OCI-LY3 (cell line): ENCODE measurements around the gene EPB41L5.
"Not testable (repeated sequence)": the region's sequence is repeated elsewhere in the genome, so short reads cannot be mapped to it uniquely, and the experiment has no call there.

Experiments used
- H2AFZ ChIP-seq: fragments of 200-600, 300-600 bp; shearing (Covaris generic); 2 replicates; pipeline ENCODE4 v1.6.0; 2014; ENCODE audit warnings: antibody characterized with exemption, low read depth, low read length
- H3K27ac ChIP-seq: fragments of 200-600, 300-600 bp; sonication (generic); 2 replicates; pipeline ENCODE4 v1.5.1; 2014; ENCODE audit warnings: mild to moderate bottlenecking, low read length, moderate library complexity, mixed read lengths
- H3K27me3 ChIP-seq: fragments of 200-600, 300-600 bp; sonication (generic); 2 replicates; pipeline ENCODE4 v1.6.1; 2014; ENCODE audit warnings: low read depth, low read length, mixed read lengths
- H3K36me3 ChIP-seq: fragments of 200-600, 300-600 bp; sonication (generic); replicated peaks from 2 replicates; pipeline ENCODE3; 2014; ENCODE audit warnings: low read depth, low read length, mixed read lengths
- H3K4me1 ChIP-seq: fragments of 300-600, 200-600 bp; sonication (generic); 2 replicates; pipeline ENCODE4 v1.6.1; 2014; ENCODE audit warnings: low read length, mixed read lengths
- H3K4me2 ChIP-seq: fragments of 200-600, 300-600 bp; sonication (generic); 2 replicates; pipeline ENCODE4 v1.6.1; 2014; ENCODE audit warnings: low read length, mixed read lengths
- H3K4me3 ChIP-seq: fragments of 300-600, 200-600 bp; sonication (generic); 2 replicates; pipeline ENCODE4 v1.5.1; 2014; ENCODE audit warnings: antibody characterized with exemption, mild to moderate bottlenecking, low read length, moderate library complexity
- H3K79me2 ChIP-seq: fragments of 300-600, 200-600 bp; shearing (Covaris generic); 2 replicates; pipeline ENCODE4 v1.6.1; 2014; ENCODE audit warnings: mild to moderate bottlenecking, low read length, mixed read lengths
- H3K9ac ChIP-seq: fragments of 300-600, 200-600 bp; shearing (Covaris generic); 2 replicates; pipeline ENCODE4 v1.6.0; 2014; ENCODE audit warnings: mild to moderate bottlenecking, low read length, moderate library complexity
- H3K9me3 ChIP-seq: fragments of 200-600, 300-600 bp; shearing (Covaris generic); 2 replicates; pipeline ENCODE4 v1.6.1; 2014; ENCODE audit warnings: low read length, mixed read lengths; ENCODE audit not compliant: insufficient read depth
- H4K20me1 ChIP-seq: fragments of 200-600, 300-600 bp; sonication (generic); 2 replicates; pipeline ENCODE4 v1.6.1; 2016; ENCODE audit warnings: low read length, mixed read lengths; ENCODE audit not compliant: insufficient read depth
- EZH2phosphoT487 ChIP-seq: fragments of 200-600 bp; shearing (Covaris generic); IDR thresholded peaks from 2 replicates; pipeline ENCODE4 v1.6.1; 2018; ENCODE audit warnings: antibody characterized with exemption, mixed run types, low read depth
- TF ChIP-seq, protein P1 (sequence below): fragments of 200-600, 300-600 bp; sonication (generic); IDR thresholded peaks from 2 replicates; pipeline ENCODE4 v1.5.1; 2014; ENCODE audit warnings: antibody characterized with exemption, low read length, low read depth

Gene EPB41L5

DNA sequence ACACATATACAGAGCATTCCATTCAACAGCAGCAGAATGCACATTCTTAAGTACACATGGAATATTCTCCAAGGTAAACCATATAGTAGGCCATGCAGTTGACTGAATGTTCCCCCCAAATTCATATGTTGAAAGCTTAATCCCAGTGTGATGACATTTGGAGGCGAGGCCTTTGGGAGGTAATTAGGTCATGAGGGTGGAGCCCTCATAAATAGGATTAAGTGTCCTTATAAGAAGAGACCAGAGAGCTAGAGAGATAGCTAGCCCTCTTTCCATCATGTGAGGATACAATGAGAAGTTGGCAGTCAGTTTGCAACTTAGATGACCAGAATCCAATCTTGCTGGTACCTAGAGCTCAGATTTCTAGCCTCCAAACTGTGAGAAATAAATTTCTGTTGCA is 182.7 kb downstream of the EPB41L5 start:
- Histone ChIP-seq H3K79me2 (no peaks in the 10 kb centered on the region), H3K9ac (no peak overlapping the region), H3K4me2 (no peak overlapping the region), H4K20me1 (no peaks in the 10 kb centered on the region), H3K27me3 (no peaks in the 10 kb centered on the region), H3K27ac (no peak overlapping the region), H3K4me3 (no peak overlapping the region), H3K4me1 (no peaks in the 10 kb centered on the region), H3K9me3 (no peaks in the 10 kb centered on the region), H2AFZ (no peak overlapping the region), H3K36me3 (peaks cover 2% of the 10 kb centered on the region)
- TF ChIP-seq EZH2phosphoT487: no peak
- TF ChIP-seq, protein P1, sequence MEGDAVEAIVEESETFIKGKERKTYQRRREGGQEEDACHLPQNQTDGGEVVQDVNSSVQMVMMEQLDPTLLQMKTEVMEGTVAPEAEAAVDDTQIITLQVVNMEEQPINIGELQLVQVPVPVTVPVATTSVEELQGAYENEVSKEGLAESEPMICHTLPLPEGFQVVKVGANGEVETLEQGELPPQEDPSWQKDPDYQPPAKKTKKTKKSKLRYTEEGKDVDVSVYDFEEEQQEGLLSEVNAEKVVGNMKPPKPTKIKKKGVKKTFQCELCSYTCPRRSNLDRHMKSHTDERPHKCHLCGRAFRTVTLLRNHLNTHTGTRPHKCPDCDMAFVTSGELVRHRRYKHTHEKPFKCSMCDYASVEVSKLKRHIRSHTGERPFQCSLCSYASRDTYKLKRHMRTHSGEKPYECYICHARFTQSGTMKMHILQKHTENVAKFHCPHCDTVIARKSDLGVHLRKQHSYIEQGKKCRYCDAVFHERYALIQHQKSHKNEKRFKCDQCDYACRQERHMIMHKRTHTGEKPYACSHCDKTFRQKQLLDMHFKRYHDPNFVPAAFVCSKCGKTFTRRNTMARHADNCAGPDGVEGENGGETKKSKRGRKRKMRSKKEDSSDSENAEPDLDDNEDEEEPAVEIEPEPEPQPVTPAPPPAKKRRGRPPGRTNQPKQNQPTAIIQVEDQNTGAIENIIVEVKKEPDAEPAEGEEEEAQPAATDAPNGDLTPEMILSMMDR: no peak

DNA sequence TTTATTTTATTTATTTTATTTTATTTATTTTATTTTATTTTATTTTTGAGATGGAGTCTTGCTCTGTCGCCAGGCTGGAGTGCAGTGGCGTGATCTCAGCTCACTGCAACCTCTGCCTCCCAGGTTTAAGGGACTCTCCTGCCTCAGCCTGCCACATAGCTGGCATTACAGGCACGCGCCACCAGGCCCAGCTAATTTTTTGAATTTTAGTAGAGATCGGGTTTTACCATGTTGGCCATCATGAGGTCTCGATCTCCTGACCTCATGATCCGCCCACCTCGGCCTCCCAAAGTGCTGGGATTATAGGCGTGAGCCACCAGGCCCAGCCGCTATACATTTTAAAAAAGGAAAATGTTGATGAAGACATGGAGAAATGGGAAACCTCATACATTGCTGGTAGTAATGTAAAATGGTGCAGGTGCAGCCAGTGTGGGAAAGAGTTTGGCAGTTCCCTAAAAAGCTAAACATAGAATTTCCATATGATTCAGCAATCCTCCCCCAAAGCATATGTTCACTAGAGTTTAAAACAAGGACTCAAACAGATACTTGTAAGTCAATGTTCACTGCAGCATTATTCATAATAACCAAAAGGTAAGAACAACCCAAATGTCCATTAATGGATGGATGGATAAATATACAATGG is 187.1 kb downstream of the EPB41L5 start:
- not testable (repeated sequence) for H3K36me3 ChIP-seq, H3K27me3 ChIP-seq, H4K20me1 ChIP-seq, H3K79me2 ChIP-seq, H3K4me1 ChIP-seq, H2AFZ ChIP-seq, H3K4me2 ChIP-seq, H3K9me3 ChIP-seq, H3K9ac ChIP-seq, H3K4me3 ChIP-seq, H3K27ac ChIP-seq

DNA sequence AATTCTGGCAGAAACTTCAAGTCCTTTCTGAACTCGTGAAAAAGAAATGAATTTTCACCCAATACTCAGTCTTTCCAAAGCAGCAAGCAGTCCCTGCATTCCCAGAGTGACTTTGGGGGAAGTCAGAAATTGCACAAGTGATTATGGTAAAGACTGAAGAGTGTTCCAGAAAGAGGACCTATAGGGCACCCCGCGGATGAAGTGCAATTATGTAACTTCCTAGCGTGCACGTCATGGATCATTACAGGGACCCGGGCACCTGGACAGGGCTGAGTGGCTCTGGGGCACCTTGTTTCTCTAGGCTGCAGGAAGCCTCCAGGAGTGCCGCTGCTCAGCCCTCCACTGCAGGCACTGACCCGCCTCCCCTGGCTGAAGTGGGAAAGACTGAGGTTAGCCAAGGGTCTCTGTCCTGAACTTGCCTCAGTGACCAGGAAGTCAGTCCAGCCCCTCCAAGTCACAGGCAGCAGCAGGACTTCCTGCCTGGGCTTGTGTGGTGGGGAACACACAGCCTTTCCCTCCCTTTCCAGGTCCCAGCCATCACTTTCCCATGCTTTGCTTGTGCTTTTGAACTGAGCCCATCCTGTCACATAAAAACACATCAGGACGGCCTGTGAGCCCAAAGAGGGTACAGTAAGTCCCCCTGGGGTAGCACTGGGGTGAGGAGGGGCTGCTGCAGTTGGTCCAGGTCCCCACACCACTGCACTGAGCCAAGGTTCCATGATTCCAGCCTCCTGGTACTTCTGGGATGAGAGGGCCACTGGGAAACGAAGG is 190.6 kb downstream of the EPB41L5 start:
- no peaks in the 10 kb centered on the region for H3K9me3 ChIP-seq
- TF ChIP-seq, protein P1: no peak
- TF ChIP-seq EZH2phosphoT487: no peak
- H3K9ac ChIP-seq: no peak overlapping the region
- no peak overlapping the region for H3K4me2 ChIP-seq
- H3K27ac ChIP-seq: no peak overlapping the region
- no peaks in the 10 kb centered on the region for H4K20me1 ChIP-seq
- H3K4me3 ChIP-seq: no peak overlapping the region
- no peaks in the 10 kb centered on the region for H3K79me2 ChIP-seq
- no peaks in the 10 kb centered on the region for H3K4me1 ChIP-seq
- no peaks in the 10 kb centered on the region for H3K36me3 ChIP-seq
- H3K27me3 ChIP-seq: no peaks in the 10 kb centered on the region
- no peak overlapping the region for H2AFZ ChIP-seq

DNA sequence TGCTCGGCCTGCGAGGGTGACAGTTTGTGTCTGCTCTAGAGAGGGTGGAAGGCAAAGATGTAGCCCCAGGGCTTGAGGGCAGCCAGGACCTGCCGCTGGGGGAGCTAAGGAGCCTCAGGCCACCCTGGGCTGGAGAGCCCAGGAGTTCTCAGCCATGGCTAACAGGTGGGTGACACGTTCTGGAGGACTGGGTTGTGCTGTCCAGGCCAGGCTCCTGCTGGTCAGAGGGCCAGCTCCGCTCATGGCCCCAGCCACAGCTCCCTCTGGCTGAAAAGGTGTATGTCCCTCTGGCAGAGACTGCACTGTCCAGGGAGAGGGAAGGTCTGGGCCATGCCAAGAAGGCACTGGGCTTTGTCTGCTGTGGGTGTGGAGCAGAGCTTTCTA is 191.1 kb downstream of the EPB41L5 start:
- Histone ChIP-seq H3K4me1 (no peaks in the 10 kb centered on the region), H3K36me3 (no peaks in the 10 kb centered on the region), H3K9me3 (no peaks in the 10 kb centered on the region), H2AFZ (no peak overlapping the region), H3K4me2 (no peak overlapping the region), H3K27ac (no peak overlapping the region), H3K4me3 (no peak overlapping the region), H3K9ac (no peak overlapping the region), H3K27me3 (no peaks in the 10 kb centered on the region), H3K79me2 (no peaks in the 10 kb centered on the region), H4K20me1 (no peaks in the 10 kb centered on the region)
- TF ChIP-seq, protein P1: no peak
- TF ChIP-seq EZH2phosphoT487: no peak
